GM12873 (cell line): Measurements from ENCODE around the gene DAAM2.

Experiments
- TF ChIP-seq, protein P1 (sequence below): IDR thresholded peaks from 2 replicates; pipeline ENCODE4 v1.5.1; 2012; ENCODE audit warnings: low read depth, mild to moderate bottlenecking, moderate library complexity, low read length, control low read depth; ENCODE audit not compliant: insufficient read depth; ENCODE audit errors: missing control alignments

The DAAM2 gene

DNA sequence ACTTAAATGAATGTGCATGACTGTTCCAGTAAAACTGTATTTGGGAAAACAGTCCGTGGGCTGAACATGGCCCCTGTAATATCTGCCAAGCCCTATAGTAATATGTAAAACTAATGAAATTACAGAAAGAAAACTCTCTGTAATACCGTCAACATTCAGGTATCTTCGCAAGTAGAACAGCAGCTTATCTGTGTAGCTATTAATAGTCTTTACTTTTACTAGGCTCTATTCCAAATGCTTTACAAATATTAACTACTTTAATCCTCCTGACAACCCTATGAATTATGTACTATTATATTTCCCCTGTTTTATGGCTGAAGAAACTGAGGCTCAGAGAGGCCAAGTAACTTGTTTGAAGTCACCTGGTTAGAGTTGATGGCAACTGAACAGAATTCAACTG, 57.1 kb downstream of the DAAM2 start:
- TF ChIP-seq, protein P1, sequence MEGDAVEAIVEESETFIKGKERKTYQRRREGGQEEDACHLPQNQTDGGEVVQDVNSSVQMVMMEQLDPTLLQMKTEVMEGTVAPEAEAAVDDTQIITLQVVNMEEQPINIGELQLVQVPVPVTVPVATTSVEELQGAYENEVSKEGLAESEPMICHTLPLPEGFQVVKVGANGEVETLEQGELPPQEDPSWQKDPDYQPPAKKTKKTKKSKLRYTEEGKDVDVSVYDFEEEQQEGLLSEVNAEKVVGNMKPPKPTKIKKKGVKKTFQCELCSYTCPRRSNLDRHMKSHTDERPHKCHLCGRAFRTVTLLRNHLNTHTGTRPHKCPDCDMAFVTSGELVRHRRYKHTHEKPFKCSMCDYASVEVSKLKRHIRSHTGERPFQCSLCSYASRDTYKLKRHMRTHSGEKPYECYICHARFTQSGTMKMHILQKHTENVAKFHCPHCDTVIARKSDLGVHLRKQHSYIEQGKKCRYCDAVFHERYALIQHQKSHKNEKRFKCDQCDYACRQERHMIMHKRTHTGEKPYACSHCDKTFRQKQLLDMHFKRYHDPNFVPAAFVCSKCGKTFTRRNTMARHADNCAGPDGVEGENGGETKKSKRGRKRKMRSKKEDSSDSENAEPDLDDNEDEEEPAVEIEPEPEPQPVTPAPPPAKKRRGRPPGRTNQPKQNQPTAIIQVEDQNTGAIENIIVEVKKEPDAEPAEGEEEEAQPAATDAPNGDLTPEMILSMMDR, result no peak

DNA sequence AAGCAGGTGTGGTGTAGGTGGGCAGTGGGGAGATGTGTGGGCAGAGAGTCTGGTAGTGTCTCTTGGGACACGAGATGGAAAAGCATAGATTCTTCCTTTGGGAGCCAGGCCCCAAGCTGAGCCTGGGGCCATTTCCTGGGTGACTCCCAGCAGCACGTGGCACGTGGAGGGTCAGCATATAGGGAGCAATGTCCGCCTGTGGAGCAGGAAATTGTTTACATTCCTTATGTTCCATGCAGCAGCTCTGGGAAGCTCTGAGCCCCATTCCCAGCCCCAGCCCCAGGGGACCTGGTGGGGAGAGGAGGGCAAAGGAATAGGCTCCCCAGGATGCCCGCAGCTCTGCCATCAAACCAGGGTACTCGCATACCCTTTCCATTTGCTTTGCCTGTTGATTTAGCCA, 57.6 kb downstream of the DAAM2 start:
- TF ChIP-seq, protein P1, result no peak

DNA sequence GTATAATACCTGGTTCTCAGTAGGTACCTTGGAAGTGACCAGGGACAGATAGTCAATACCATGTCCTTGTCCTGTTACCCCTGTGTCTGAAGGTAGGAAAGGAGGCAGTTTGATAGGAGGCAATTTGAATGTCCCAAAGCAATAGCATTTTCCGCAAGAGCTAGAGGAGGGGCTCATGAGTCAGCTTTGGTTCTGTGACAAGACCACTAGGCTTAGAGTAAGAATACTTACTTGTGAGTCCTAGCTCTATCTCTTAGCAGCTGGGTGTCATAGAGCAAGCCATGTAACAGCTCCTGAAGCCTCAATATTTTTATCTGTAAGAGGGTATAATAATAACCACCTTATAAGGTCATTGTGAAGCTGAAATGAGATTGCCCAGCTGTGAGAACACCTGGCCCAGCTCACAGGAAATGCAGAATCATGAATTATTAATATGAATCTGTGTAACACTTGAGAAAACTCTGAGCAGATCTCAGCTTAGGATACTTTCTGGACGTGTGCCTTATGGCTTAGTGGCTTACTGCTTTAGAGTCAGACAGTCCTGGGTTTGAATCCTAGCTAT, 58.6 kb downstream of the DAAM2 start:
- TF ChIP-seq, protein P1, result no peak

GRCh38 chr6:39851331-39851730, 59.2 kb downstream of the DAAM2 start:
- TF ChIP-seq, protein P1, result no peak

- TF ChIP-seq, protein P1, result no peak
These were observed 60.1 kb downstream of the DAAM2 start for GRCh38 chr6:39852324-39852723.

DNA sequence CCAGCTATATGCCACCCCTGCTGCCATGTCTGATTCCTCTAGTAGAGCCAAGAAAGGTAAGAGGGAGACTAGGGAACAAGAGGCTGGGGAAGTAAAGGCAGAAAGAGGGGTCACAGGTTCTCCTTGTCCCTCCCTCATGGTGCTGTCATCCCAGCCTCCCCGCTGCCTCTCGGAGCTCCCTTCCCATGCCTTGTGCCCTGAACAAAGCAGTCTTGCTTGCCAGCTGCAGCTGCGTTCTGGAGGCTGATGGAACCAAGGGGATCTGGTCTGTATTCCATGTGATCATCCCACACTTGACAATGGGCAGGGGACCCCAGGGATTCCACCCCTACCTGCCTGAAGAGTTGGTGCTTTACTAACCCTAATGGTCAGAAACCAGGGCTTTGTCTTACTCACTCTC, 61.4 kb downstream of the DAAM2 start:
- TF ChIP-seq, protein P1, result no peak

GRCh38 chr6:39855356-39855995, 63.3 kb downstream of the DAAM2 start:
- TF ChIP-seq, protein P1, result no peak
